GM21381 (cell line): ENCODE data around the gene TFCP2L1.

Source experiments
- ATAC-seq: cut with Tn5 transposase; IDR thresholded peaks from one replicate; pipeline ENCODE4 v1.9.1; 2021; ENCODE audit warnings: mild to moderate bottlenecking, moderate library complexity; ENCODE audit not compliant: unreplicated experiment

TFCP2L1 gene

GRCh38 chr2:121295911-121296650 lies 11.1 kb upstream of the TFCP2L1 start:
- ATAC-seq = no peak

- no peak for ATAC-seq
Observed at GRCh38 chr2:121294881-121295840, 10.2 kb upstream of the TFCP2L1 start.

GRCh38 chr2:121293450-121294325 lies 8.7 kb upstream of the TFCP2L1 start:
- ATAC-seq = no peak

DNA sequence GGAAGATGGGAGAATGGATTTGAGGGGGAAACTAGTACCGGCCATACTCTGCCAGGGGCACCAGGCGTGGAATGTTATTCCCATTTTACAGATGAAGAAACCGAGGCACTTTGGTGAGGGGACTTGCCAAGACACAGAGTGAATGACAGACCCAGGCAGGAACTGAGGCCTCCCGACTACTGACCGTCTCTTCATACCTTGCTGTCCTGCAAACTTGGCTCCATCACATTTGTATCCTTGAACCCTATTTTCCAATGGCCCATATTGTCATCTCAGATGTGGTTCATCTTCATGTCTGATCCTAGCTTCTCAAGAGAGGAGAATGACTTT lies 6.2 kb upstream of the TFCP2L1 start:
- no peak for ATAC-seq

DNA sequence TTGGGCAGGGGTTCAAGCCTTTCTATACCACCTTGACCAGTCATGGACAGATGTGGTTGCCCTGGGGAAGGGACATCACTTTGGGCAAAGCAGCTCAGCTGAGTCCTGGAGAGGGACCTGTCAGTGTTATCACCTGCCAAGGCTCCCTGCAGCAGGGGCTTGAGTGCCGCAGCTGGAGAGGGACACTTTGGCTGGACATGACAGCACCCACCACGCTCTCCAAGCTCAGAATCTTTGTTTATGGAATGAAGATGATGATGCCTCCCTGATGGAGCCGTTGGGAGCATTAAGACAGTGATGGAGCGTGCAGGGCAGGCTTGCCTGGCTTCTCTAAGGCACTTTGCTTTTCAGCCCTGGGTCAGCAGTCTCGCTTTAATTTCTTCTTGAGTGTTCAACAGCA lies 4.3 kb upstream of the TFCP2L1 start:
- no peak for ATAC-seq

DNA sequence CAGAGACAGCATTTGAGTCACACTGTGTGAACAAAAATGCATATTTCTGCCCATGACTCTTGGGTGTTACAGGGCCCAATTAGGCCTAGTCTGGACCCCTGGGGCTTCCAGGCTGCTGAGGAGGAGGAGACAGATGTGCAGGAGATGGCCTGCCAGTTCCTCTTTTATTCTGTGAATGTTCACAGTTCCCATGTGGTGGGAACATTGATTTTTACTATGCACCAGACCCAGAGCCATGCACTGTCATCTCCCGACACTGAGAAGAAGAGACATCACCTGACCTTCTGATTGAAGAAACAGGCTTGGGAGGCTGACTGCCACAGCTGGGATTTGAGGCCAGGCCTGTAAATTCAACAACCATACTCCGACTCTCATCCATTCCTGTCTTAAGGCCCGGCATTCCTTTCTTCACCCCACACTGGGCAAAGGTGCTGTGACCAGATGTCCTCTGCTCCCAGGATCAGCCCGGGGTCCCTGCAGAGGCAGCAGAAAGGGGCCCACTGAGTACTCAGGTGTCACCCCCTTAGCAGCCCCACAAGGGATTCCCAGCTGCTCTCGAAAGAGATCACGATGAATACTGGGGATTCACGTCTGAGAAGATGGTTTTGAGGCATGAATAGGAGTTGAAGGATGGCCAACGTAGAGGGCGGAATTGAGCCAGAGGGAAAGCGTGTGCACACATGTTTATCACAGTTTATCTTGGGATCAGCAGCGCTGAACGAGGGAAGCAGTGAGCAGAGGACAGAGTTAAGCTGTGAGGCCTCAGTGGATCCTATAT lies 3.6 kb upstream of the TFCP2L1 start:
- no peak for ATAC-seq

- no peak for ATAC-seq
Observed at GRCh38 chr2:121287956-121288355, 3.0 kb upstream of the TFCP2L1 start.

GRCh38 chr2:121287146-121287798 lies 2.3 kb upstream of the TFCP2L1 start:
- no peak for ATAC-seq

- no peak for ATAC-seq
Observed at GRCh38 chr2:121286506-121286905, 1.5 kb upstream of the TFCP2L1 start.

DNA sequence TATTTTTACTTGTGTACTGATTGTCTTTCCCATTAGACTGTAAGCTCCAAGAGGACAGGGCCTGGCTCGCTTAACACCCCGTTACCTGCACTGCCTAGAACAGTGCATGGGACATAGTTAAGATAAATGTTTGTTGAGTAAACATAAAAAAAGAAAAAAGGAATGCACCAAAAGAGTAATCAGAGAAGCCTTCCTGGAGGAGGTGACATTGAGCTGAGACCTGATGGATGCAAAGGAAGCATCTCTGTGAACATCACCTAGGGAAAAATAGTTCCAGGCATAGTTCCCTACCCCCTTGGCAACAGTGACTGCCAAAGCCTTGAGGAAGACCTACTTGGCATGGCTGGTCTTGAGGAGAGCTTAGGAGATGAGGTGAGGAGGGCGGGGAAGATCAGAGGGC lies 924 bp upstream of the TFCP2L1 start:
- ATAC-seq = no peak

DNA sequence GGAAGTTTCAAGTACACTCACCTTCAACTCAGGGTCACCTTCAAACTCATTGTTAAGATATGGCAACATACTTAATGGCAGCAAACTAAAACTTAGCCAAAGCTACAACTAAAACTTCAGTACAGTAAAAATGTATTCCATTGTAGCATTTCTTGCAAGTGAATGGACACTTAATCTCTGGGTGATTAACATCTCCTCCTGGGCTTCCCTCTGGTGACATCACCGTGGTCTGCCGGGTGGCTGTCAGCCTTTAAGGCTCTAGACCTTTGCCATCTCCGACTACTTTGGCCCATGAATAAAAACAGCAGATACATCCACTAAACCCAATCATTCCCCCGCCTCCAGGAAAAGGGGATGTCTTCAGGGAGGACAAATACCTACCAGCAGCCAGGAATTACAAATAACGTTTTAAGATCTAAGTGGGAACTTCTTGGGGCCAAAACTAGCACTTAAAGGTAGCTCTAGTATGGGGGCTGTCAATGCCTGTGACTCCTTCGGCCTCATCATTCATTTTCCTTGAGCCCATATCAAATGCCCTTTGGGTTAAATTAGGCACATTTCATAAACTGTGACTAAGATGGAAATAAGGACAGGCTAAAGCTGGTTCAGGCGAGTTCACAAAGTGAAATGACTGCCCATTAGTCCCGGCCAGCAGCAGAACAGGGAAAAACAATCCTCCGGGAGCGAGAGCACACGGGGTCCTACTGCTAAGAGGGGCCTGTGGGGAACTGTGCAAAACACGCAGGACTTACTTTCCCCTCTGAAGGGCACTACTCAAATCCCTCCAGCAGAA lies 1.1 kb downstream of the TFCP2L1 start:
- ATAC-seq = no peak

DNA sequence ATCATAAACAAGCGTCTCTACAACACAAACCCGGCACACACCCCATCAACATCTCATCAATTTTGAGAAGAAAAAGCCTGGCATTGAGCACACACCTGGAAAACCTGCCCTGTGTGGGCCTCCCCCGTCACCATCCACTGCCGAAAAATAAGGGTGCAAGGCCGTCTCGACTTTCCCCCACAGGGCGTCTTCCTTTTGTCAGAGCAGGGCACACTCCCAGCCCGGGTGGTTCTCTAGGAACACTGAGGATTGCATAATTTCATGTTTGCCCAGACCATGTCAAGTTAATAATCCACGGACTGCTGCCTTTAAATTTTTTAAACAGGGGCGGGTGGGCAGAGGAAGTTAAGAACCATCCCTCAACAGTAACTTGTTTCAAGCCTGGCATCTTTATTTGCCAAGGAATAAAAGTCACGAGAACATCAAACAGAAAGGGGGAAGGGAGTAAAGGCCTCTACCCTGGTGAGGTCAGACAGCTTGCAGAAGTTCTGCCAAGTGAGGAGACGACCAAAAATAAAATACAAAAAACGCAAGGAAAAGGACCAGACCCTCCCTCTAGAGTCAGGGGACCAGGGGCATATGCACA lies 2.1 kb downstream of the TFCP2L1 start:
- ATAC-seq = no peak

GRCh38 chr2:121281694-121282093 lies 3.3 kb downstream of the TFCP2L1 start:
- ATAC-seq = no peak

DNA sequence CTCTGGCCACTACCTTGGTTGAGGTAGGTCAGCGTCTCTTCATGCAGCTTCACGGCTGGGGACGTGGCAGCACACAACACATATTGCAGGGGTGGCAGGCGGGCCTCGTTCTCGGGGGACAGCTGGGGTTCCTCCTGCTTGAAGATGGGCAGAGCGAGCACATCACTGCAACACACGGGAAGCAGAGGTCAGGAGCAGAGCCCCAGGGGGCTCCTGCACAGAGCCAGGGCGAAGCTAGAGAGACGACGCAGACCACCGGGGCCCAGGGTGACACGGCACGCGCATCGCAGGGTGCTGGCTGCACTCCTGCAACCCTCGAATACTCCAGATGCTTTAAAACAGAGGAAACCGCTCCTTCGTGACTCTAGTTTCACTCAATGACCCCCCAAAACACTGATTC lies 3.9 kb downstream of the TFCP2L1 start:
- ATAC-seq = no peak

GRCh38 chr2:121279476-121280220 lies 5.4 kb downstream of the TFCP2L1 start:
- no peak for ATAC-seq

GRCh38 chr2:121276341-121276740 lies 8.7 kb downstream of the TFCP2L1 start:
- no peak for ATAC-seq

GRCh38 chr2:121273116-121273515 lies 11.9 kb downstream of the TFCP2L1 start:
- ATAC-seq = no peak

GRCh38 chr2:121272596-121272995 lies 12.4 kb downstream of the TFCP2L1 start:
- ATAC-seq = no peak
